WTC11 (cell line): Measurements from ENCODE around the gene DOK4. TPM values are rescaled to one million over a fixed set of nuclear protein-coding genes. Genes with fewer than 3 reads are reported as not detected.
A peak's percentile ranks its signal among the peaks of the same experiment; 100 is the strongest.

Source experiments
- ETV6 ChIP-seq: sonication (generic); formaldehyde crosslinking; IDR thresholded peaks from 2 replicates; pipeline ENCODE4 v1.8.1; 2022; ENCODE audit warnings: mild to moderate bottlenecking, missing genetic modification reagents
- FOXK1 ChIP-seq: sonication (generic); formaldehyde crosslinking; IDR thresholded peaks from 2 replicates; pipeline ENCODE4 v1.8.0; 2022; ENCODE audit warnings: mild to moderate bottlenecking, moderate library complexity, missing genetic modification reagents
- FOXP1 ChIP-seq: sonication (generic); formaldehyde crosslinking; IDR thresholded peaks from 2 replicates; pipeline ENCODE4 v1.8.0; 2022; ENCODE audit warnings: missing genetic modification reagents, mild to moderate bottlenecking, moderate library complexity, borderline replicate concordance
- GABPB1 ChIP-seq: sonication (generic); formaldehyde crosslinking; IDR thresholded peaks from 2 replicates; pipeline ENCODE4 v1.8.1; 2023; ENCODE audit warnings: mild to moderate bottlenecking, missing genetic modification reagents
- GTF2I ChIP-seq: fragments of 250-450 bp; sonication (Bioruptor Pico); conservative IDR thresholded peaks from 2 replicates; pipeline ENCODE4 v1.4.0; 2021; ENCODE audit warnings: mild to moderate bottlenecking
- HMGA2 ChIP-seq: fragments of 250-450 bp; sonication (Bioruptor Pico); IDR thresholded peaks from 2 replicates; pipeline ENCODE4 v1.4.0; 2021; ENCODE audit warnings: mild to moderate bottlenecking, moderate library complexity
- NFATC4 ChIP-seq: fragments of 250-450 bp; sonication (Bioruptor Pico); IDR thresholded peaks from 2 replicates; pipeline ENCODE4 v1.9.0; 2021; ENCODE audit warnings: mild to moderate bottlenecking
- PRDM15 ChIP-seq: sonication (generic); formaldehyde crosslinking; IDR thresholded peaks from 2 replicates; pipeline ENCODE4 v1.8.0; 2022; ENCODE audit warnings: missing genetic modification reagents
- RELA ChIP-seq: sonication (generic); formaldehyde crosslinking; IDR thresholded peaks from 2 replicates; pipeline ENCODE4 v1.8.1; 2022; ENCODE audit warnings: missing genetic modification reagents, mild to moderate bottlenecking, borderline replicate concordance
- SMAD3 ChIP-seq: sonication (generic); formaldehyde crosslinking; IDR thresholded peaks from 2 replicates; pipeline ENCODE4 v1.8.0; 2022; ENCODE audit warnings: missing genetic modification reagents, mild to moderate bottlenecking, borderline replicate concordance
- SP1 ChIP-seq: sonication (generic); formaldehyde crosslinking; conservative IDR thresholded peaks from 2 replicates; pipeline ENCODE4 v1.8.1; 2022; ENCODE audit warnings: missing genetic modification reagents
- TCF7 ChIP-seq: sonication (generic); formaldehyde crosslinking; IDR thresholded peaks from 2 replicates; pipeline ENCODE4 v1.8.0; 2022; ENCODE audit warnings: mild to moderate bottlenecking, low read depth, missing genetic modification reagents, moderate library complexity
- USF2 ChIP-seq: sonication (generic); formaldehyde crosslinking; IDR thresholded peaks from 2 replicates; pipeline ENCODE4 v1.8.1; 2023; ENCODE audit warnings: mild to moderate bottlenecking, missing genetic modification reagents, moderate library complexity
- ZNF512 ChIP-seq: sonication (generic); formaldehyde crosslinking; IDR thresholded peaks from 2 replicates; pipeline ENCODE4 v1.8.1; 2022; ENCODE audit warnings: missing genetic modification reagents, borderline replicate concordance
- ZNF671 ChIP-seq: fragments of 250-450 bp; sonication (Bioruptor Pico); IDR thresholded peaks from 2 replicates; pipeline ENCODE4 v1.8.0; 2021; ENCODE audit warnings: mild to moderate bottlenecking
- total RNA-seq: library from RNA; stranded (reverse); gene quantifications from 3 replicates; pipeline ENCODE4 v1.2.3, GENCODE V29; 2021
- TF ChIP-seq, protein P1 (sequence below): fragments of 200-600 bp; IDR thresholded peaks from 2 replicates; pipeline ENCODE4 v1.8.0; 2022; ENCODE audit warnings: antibody characterized with exemption
- TF ChIP-seq, protein P2 (sequence below): fragments of 250-450 bp; sonication (Bioruptor Pico); IDR thresholded peaks from 2 replicates; pipeline ENCODE4 v2.1.2; 2022; ENCODE audit warnings: mild to moderate bottlenecking, moderate library complexity
- TF ChIP-seq, protein P3 (sequence below): fragments of 250-450 bp; sonication (Bioruptor Pico); conservative IDR thresholded peaks from 2 replicates; pipeline ENCODE4 v1.9.0; 2021; ENCODE audit warnings: mild to moderate bottlenecking
- TF ChIP-seq, protein P4 (sequence below): sonication (generic); formaldehyde crosslinking; conservative IDR thresholded peaks from 2 replicates; pipeline ENCODE4 v1.8.1; 2023; ENCODE audit warnings: mild to moderate bottlenecking, low read depth, missing genetic modification reagents, moderate library complexity
- TF ChIP-seq, protein P5 (sequence below): fragments of 250-450 bp; sonication (Bioruptor Pico); IDR thresholded peaks from 2 replicates; pipeline ENCODE4 v1.9.0; 2021; ENCODE audit warnings: moderate library complexity, mild to moderate bottlenecking, inconsistent platforms, borderline replicate concordance
- TF ChIP-seq, protein P6 (sequence below): sonication (generic); formaldehyde crosslinking; conservative IDR thresholded peaks from 2 replicates; pipeline ENCODE4 v1.8.1; 2022; ENCODE audit warnings: mild to moderate bottlenecking, missing genetic modification reagents

The DOK4 gene
- total RNA-seq, 1 experiment from 2014 or later, result 25.0 TPM

GRCh38 chr16:57462209-57462977, 23.9 kb downstream of the DOK4 start, which contains the start of gene POLR2C (continued):
- TF ChIP-seq PRDM15 (CRISPR knock-in tag), result no peak
- TF ChIP-seq RELA (CRISPR knock-in tag), result no peak
- TF ChIP-seq, protein P1, sequence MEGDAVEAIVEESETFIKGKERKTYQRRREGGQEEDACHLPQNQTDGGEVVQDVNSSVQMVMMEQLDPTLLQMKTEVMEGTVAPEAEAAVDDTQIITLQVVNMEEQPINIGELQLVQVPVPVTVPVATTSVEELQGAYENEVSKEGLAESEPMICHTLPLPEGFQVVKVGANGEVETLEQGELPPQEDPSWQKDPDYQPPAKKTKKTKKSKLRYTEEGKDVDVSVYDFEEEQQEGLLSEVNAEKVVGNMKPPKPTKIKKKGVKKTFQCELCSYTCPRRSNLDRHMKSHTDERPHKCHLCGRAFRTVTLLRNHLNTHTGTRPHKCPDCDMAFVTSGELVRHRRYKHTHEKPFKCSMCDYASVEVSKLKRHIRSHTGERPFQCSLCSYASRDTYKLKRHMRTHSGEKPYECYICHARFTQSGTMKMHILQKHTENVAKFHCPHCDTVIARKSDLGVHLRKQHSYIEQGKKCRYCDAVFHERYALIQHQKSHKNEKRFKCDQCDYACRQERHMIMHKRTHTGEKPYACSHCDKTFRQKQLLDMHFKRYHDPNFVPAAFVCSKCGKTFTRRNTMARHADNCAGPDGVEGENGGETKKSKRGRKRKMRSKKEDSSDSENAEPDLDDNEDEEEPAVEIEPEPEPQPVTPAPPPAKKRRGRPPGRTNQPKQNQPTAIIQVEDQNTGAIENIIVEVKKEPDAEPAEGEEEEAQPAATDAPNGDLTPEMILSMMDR, result peak; percentile 95
- peak; percentile 95 for TF ChIP-seq FOXP1 (CRISPR knock-in tag)
- no peak for TF ChIP-seq ZNF512
- TF ChIP-seq, protein P2, sequence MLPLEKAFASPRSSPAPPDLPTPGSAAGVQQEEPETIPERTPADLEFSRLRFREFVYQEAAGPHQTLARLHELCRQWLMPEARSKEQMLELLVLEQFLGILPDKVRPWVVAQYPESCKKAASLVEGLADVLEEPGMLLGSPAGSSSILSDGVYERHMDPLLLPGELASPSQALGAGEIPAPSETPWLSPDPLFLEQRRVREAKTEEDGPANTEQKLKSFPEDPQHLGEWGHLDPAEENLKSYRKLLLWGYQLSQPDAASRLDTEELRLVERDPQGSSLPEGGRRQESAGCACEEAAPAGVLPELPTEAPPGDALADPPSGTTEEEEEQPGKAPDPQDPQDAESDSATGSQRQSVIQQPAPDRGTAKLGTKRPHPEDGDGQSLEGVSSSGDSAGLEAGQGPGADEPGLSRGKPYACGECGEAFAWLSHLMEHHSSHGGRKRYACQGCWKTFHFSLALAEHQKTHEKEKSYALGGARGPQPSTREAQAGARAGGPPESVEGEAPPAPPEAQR (CRISPR knock-in tag), result no peak
- no peak for TF ChIP-seq HMGA2 (CRISPR knock-in tag)
- peak; percentile 88 for TF ChIP-seq GABPB1
- TF ChIP-seq, protein P3, sequence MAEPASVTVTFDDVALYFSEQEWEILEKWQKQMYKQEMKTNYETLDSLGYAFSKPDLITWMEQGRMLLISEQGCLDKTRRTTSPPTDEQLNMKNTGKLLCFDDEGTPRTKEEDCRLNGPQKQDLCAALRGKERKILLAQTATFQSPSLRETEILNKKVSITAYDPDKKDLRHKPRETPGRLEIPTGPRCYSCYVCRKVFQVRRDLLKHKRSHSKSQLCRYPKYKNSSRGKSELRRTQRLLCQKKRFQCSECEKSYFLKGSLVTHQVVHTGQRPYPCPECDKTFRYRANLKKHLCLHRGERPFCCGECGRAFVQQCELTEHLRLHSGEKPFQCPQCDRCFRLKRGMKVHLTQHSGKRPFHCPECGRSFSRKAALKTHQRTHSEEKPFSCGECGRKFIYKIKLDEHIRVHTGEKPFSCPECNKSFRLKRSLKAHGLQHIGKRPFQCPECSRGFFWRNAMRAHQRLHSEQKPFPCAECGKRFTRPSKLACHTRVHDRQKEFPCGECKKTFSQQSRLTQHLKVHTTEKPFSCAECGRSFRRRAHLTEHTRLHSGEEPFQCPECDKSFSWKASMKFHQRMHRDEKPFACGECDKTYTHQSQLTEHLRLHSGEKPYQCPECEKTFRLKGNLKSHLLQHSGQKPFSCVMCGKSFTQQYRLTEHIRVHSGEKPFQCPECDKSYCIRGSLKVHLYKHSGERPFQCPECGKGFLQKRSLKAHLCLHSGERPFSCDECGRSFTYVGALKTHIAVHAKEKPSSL (CRISPR knock-in tag), result no peak
- no peak for TF ChIP-seq SMAD3 (CRISPR knock-in tag)
- TF ChIP-seq NFATC4 (CRISPR knock-in tag), result no peak
- TF ChIP-seq, protein P4, sequence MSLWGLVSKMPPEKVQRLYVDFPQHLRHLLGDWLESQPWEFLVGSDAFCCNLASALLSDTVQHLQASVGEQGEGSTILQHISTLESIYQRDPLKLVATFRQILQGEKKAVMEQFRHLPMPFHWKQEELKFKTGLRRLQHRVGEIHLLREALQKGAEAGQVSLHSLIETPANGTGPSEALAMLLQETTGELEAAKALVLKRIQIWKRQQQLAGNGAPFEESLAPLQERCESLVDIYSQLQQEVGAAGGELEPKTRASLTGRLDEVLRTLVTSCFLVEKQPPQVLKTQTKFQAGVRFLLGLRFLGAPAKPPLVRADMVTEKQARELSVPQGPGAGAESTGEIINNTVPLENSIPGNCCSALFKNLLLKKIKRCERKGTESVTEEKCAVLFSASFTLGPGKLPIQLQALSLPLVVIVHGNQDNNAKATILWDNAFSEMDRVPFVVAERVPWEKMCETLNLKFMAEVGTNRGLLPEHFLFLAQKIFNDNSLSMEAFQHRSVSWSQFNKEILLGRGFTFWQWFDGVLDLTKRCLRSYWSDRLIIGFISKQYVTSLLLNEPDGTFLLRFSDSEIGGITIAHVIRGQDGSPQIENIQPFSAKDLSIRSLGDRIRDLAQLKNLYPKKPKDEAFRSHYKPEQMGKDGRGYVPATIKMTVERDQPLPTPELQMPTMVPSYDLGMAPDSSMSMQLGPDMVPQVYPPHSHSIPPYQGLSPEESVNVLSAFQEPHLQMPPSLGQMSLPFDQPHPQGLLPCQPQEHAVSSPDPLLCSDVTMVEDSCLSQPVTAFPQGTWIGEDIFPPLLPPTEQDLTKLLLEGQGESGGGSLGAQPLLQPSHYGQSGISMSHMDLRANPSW, result no peak
- no peak for TF ChIP-seq USF2 (CRISPR knock-in tag)
- TF ChIP-seq GTF2I (CRISPR knock-in tag), result no peak
- TF ChIP-seq, protein P5, sequence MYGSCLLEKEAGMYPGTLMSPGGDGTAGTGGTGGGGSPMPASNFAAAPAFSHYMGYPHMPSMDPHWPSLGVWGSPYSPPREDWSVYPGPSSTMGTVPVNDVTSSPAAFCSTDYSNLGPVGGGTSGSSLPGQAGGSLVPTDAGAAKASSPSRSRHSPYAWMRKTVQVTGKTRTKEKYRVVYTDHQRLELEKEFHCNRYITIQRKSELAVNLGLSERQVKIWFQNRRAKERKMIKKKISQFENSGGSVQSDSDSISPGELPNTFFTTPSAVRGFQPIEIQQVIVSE (CRISPR knock-in tag), result no peak
- TF ChIP-seq TCF7 (CRISPR knock-in tag), result 0 out of 2 replicates have a peak, but pooled peaks have one; percentile 54
- peak; percentile 74 for TF ChIP-seq SP1 (CRISPR knock-in tag)
- TF ChIP-seq ZNF671 (CRISPR knock-in tag), result no peak
- TF ChIP-seq, protein P6, sequence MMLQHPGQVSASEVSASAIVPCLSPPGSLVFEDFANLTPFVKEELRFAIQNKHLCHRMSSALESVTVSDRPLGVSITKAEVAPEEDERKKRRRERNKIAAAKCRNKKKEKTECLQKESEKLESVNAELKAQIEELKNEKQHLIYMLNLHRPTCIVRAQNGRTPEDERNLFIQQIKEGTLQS (CRISPR knock-in tag), result no peak
- peak; percentile 90 for TF ChIP-seq FOXK1 (CRISPR knock-in tag)
- peak; percentile 90 for TF ChIP-seq ETV6 (CRISPR knock-in tag)
